HepG2 (cell line): ENCODE measurements around the gene ENTREP3. TPM values are rescaled to one million over a fixed set of nuclear protein-coding genes. Genes with fewer than 3 reads are reported as not detected.
A peak's percentile ranks its signal among the peaks of the same experiment; 100 is the strongest.

Experiments used
- FOXC1 ChIP-seq: sonication (generic); formaldehyde crosslinking; IDR thresholded peaks from 2 replicates; pipeline ENCODE4 v1.8.0; 2022; ENCODE audit warnings: mild to moderate bottlenecking, missing genetic modification reagents, borderline replicate concordance
- HMGA1 ChIP-seq: sonication (generic); formaldehyde crosslinking; conservative IDR thresholded peaks from 2 replicates; pipeline ENCODE4 v1.4.0; 2020; ENCODE audit warnings: missing genetic modification reagents
- JUN ChIP-seq: sonication (generic); formaldehyde crosslinking; IDR thresholded peaks from 2 replicates; pipeline ENCODE4 v1.4.0; 2020; ENCODE audit warnings: mild to moderate bottlenecking, missing genetic modification reagents
- KDM5A ChIP-seq: fragments of 200-600 bp; sonication (generic); IDR thresholded peaks from 2 replicates; pipeline ENCODE4 v1.7.0; 2018; ENCODE audit warnings: antibody characterized with exemption, mild to moderate bottlenecking, low read length, borderline replicate concordance
- polyA plus RNA-seq, 8 experiments: library from polyadenylated mRNA; depleted of rRNA in 3 of 8; stranded (reverse) in 7 of 8; unstranded in 1 of 8; fragments of >200 nt; fragmentation: Illumina TruSeq in 4 of 8; extraction: Trizol in 4 of 8; gene quantifications; 2 replicates each; pipeline versions ENCODE4 v1.2.1 to v1.2.3, GENCODE V29; 2011 to 2016; ENCODE audit warnings: low read depth in 4 of 8, missing spikeins in 1 of 8, mixed read lengths in 1 of 8; ENCODE audit not compliant: insufficient read depth in 1 of 8
- total RNA-seq, 5 experiments: library from RNA; depleted of rRNA; stranded (reverse); fragments of >200 nt; fragmentation: Illumina TruSeq; extraction: Trizol; gene quantifications; 2 replicates each; pipeline ENCODE4 v1.2.3, GENCODE V29; 2016; ENCODE audit warnings: low read depth in 1 of 5
- TF ChIP-seq, protein P1 (sequence below): sonication (generic); formaldehyde crosslinking; IDR thresholded peaks from 2 replicates; pipeline ENCODE4 v1.9.0; 2021; ENCODE audit warnings: missing genetic modification reagents, borderline replicate concordance
- TF ChIP-seq, protein P2 (sequence below): sonication (generic); formaldehyde crosslinking; IDR thresholded peaks from 2 replicates; pipeline ENCODE4 v1.4.0; 2020; ENCODE audit warnings: low read depth, mild to moderate bottlenecking, missing genetic modification reagents
- TF ChIP-seq, protein P3 (sequence below): sonication (generic); formaldehyde crosslinking; IDR thresholded peaks from 2 replicates; pipeline ENCODE4 v1.5.1; 2020; ENCODE audit warnings: missing genetic modification reagents, mild to moderate bottlenecking, borderline replicate concordance
- TF ChIP-seq, protein P4 (sequence below), 2 experiments: sonication (generic) in 1 of 2; formaldehyde crosslinking in 1 of 2; IDR thresholded peaks; 2 replicates each; pipeline versions ENCODE4 v1.5.1 to v1.6.1; 2011 to 2020; ENCODE audit warnings: borderline replicate concordance in 1 of 2, low read depth in 1 of 2, low read length in 1 of 2, mild to moderate bottlenecking in 1 of 2, missing genetic modification reagents in 1 of 2, moderate library complexity in 1 of 2
- TF ChIP-seq, protein P5 (sequence below): sonication (generic); formaldehyde crosslinking; IDR thresholded peaks from 2 replicates; pipeline ENCODE4 v1.5.1; 2020; ENCODE audit warnings: mild to moderate bottlenecking, missing genetic modification reagents, borderline replicate concordance
- TF ChIP-seq, protein P6 (sequence below): fragments of 450-650 bp; IDR thresholded peaks from 2 replicates; pipeline ENCODE4 v1.6.1; 2016

The ENTREP3 gene
- total and polyA plus RNA-seq, 2 of the 13 experiments (the other 11 are each of a cell fraction or from before 2014, with no cell fraction given), result 4.1 to 9.9 TPM

DNA sequence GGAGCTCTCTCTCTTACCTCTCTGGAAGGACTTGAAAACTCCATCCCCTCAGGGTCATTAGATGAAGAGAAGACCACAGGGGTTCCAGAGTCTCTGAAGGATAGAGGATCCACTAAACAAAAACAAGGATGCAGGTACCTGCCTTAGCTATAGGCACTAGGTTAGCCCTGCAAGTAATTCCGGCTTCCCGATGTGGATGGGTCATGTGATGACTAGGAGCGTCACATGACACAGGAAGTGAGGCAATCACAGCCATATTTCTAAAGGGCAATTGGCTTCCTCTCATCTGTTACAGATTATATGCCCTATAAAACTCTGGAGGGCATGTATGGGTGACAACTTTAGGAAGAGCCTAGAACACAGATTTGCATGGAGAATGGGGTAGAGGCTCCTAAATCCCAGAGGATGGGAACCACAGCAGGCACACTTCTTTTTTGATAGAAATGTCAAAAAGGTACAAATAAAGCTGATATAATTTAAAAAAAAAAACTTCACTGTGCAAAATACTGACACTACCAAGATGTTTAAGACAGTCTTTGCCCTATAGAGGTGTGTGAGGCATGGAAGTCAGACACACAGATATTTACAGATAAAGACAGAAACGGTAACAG is 14.1 kb downstream of the ENTREP3 start (continued):
- TF ChIP-seq, protein P1, sequence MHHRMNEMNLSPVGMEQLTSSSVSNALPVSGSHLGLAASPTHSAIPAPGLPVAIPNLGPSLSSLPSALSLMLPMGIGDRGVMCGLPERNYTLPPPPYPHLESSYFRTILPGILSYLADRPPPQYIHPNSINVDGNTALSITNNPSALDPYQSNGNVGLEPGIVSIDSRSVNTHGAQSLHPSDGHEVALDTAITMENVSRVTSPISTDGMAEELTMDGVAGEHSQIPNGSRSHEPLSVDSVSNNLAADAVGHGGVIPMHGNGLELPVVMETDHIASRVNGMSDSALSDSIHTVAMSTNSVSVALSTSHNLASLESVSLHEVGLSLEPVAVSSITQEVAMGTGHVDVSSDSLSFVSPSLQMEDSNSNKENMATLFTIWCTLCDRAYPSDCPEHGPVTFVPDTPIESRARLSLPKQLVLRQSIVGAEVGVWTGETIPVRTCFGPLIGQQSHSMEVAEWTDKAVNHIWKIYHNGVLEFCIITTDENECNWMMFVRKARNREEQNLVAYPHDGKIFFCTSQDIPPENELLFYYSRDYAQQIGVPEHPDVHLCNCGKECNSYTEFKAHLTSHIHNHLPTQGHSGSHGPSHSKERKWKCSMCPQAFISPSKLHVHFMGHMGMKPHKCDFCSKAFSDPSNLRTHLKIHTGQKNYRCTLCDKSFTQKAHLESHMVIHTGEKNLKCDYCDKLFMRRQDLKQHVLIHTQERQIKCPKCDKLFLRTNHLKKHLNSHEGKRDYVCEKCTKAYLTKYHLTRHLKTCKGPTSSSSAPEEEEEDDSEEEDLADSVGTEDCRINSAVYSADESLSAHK (CRISPR knock-in tag), result no peak
- TF ChIP-seq, protein P2, sequence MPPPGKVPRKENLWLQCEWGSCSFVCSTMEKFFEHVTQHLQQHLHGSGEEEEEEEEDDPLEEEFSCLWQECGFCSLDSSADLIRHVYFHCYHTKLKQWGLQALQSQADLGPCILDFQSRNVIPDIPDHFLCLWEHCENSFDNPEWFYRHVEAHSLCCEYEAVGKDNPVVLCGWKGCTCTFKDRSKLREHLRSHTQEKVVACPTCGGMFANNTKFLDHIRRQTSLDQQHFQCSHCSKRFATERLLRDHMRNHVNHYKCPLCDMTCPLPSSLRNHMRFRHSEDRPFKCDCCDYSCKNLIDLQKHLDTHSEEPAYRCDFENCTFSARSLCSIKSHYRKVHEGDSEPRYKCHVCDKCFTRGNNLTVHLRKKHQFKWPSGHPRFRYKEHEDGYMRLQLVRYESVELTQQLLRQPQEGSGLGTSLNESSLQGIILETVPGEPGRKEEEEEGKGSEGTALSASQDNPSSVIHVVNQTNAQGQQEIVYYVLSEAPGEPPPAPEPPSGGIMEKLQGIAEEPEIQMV, result no peak
- TF ChIP-seq FOXC1 (CRISPR knock-in tag) (no peak), HMGA1 (CRISPR knock-in tag) (no peak), KDM5A (peak; percentile 96), JUN (CRISPR knock-in tag) (no peak)
- TF ChIP-seq, protein P3, sequence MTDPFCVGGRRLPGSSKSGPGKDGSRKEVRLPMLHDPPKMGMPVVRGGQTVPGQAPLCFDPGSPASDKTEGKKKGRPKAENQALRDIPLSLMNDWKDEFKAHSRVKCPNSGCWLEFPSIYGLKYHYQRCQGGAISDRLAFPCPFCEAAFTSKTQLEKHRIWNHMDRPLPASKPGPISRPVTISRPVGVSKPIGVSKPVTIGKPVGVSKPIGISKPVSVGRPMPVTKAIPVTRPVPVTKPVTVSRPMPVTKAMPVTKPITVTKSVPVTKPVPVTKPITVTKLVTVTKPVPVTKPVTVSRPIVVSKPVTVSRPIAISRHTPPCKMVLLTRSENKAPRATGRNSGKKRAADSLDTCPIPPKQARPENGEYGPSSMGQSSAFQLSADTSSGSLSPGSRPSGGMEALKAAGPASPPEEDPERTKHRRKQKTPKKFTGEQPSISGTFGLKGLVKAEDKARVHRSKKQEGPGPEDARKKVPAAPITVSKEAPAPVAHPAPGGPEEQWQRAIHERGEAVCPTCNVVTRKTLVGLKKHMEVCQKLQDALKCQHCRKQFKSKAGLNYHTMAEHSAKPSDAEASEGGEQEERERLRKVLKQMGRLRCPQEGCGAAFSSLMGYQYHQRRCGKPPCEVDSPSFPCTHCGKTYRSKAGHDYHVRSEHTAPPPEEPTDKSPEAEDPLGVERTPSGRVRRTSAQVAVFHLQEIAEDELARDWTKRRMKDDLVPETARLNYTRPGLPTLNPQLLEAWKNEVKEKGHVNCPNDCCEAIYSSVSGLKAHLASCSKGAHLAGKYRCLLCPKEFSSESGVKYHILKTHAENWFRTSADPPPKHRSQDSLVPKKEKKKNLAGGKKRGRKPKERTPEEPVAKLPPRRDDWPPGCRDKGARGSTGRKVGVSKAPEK (CRISPR knock-in tag), result no peak
- TF ChIP-seq, protein P4, sequence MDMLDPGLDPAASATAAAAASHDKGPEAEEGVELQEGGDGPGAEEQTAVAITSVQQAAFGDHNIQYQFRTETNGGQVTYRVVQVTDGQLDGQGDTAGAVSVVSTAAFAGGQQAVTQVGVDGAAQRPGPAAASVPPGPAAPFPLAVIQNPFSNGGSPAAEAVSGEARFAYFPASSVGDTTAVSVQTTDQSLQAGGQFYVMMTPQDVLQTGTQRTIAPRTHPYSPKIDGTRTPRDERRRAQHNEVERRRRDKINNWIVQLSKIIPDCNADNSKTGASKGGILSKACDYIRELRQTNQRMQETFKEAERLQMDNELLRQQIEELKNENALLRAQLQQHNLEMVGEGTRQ (IDR thresholded peaks at IDR 0.05; ENCODE audit: low read depth, low read length), result peak; percentile 99
- TF ChIP-seq, protein P4 (CRISPR knock-in tag; IDR thresholded peaks at IDR 0.05; ENCODE audit: borderline replicate concordance), result peak; percentile 99; the same call in 1 of the 2 replicates
- TF ChIP-seq, protein P5, sequence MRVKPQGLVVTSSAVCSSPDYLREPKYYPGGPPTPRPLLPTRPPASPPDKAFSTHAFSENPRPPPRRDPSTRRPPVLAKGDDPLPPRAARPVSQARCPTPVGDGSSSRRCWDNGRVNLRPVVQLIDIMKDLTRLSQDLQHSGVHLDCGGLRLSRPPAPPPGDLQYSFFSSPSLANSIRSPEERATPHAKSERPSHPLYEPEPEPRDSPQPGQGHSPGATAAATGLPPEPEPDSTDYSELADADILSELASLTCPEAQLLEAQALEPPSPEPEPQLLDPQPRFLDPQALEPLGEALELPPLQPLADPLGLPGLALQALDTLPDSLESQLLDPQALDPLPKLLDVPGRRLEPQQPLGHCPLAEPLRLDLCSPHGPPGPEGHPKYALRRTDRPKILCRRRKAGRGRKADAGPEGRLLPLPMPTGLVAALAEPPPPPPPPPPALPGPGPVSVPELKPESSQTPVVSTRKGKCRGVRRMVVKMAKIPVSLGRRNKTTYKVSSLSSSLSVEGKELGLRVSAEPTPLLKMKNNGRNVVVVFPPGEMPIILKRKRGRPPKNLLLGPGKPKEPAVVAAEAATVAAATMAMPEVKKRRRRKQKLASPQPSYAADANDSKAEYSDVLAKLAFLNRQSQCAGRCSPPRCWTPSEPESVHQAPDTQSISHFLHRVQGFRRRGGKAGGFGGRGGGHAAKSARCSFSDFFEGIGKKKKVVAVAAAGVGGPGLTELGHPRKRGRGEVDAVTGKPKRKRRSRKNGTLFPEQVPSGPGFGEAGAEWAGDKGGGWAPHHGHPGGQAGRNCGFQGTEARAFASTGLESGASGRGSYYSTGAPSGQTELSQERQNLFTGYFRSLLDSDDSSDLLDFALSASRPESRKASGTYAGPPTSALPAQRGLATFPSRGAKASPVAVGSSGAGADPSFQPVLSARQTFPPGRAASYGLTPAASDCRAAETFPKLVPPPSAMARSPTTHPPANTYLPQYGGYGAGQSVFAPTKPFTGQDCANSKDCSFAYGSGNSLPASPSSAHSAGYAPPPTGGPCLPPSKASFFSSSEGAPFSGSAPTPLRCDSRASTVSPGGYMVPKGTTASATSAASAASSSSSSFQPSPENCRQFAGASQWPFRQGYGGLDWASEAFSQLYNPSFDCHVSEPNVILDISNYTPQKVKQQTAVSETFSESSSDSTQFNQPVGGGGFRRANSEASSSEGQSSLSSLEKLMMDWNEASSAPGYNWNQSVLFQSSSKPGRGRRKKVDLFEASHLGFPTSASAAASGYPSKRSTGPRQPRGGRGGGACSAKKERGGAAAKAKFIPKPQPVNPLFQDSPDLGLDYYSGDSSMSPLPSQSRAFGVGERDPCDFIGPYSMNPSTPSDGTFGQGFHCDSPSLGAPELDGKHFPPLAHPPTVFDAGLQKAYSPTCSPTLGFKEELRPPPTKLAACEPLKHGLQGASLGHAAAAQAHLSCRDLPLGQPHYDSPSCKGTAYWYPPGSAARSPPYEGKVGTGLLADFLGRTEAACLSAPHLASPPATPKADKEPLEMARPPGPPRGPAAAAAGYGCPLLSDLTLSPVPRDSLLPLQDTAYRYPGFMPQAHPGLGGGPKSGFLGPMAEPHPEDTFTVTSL, result no peak
- TF ChIP-seq, protein P6, sequence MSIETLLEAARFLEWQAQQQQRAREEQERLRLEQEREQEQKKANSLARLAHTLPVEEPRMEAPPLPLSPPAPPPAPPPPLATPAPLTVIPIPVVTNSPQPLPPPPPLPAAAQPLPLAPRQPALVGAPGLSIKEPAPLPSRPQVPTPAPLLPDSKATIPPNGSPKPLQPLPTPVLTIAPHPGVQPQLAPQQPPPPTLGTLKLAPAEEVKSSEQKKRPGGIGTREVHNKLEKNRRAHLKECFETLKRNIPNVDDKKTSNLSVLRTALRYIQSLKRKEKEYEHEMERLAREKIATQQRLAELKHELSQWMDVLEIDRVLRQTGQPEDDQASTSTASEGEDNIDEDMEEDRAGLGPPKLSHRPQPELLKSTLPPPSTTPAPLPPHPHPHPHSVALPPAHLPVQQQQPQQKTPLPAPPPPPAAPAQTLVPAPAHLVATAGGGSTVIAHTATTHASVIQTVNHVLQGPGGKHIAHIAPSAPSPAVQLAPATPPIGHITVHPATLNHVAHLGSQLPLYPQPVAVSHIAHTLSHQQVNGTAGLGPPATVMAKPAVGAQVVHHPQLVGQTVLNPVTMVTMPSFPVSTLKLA, result peak; percentile 74
